SK-N-SH treated with all-trans-retinoic acid at 6 μM for 48 hours (cell line): ENCODE measurements around the gene MOCS1.

ENCODE experiments used
- ATAC-seq: fragments of 200-7000 bp; cut with Tn5 transposase; 3 replicates; pipeline ENCODE4 v1.9.1; 2020; ENCODE audit warnings: mild to moderate bottlenecking, moderate library complexity
- ARNTL ChIP-seq: fragments of 450-650 bp; formaldehyde crosslinking; IDR thresholded peaks from 2 replicates; pipeline ENCODE4 v1.5.0; 2020; ENCODE audit warnings: low read depth, mild to moderate bottlenecking, moderate library complexity, borderline replicate concordance
- BACH2 ChIP-seq: fragments of 250-450 bp; sonication (Bioruptor Pico); IDR thresholded peaks from 2 replicates; pipeline ENCODE4 v1.9.0; 2021; ENCODE audit warnings: mild to moderate bottlenecking, borderline replicate concordance
- GLIS3 ChIP-seq: fragments of 250-450 bp; sonication (Bioruptor Pico); IDR thresholded peaks from 2 replicates; pipeline ENCODE4 v1.5.0; 2020; ENCODE audit warnings: mild to moderate bottlenecking, moderate library complexity
- ISL1 ChIP-seq: fragments of 250-450 bp; sonication (Bioruptor Pico); IDR thresholded peaks from 2 replicates; pipeline ENCODE4 v2.1.2; 2022; ENCODE audit warnings: mild to moderate bottlenecking, moderate library complexity
- OSR1 ChIP-seq: fragments of 250-450 bp; sonication (Bioruptor Pico); IDR thresholded peaks from 2 replicates; pipeline ENCODE4 v1.8.0; 2022; ENCODE audit warnings: moderate library complexity, mild to moderate bottlenecking, inconsistent platforms
- PPARA ChIP-seq: fragments of 250-450 bp; sonication (Bioruptor Pico); IDR thresholded peaks from 2 replicates; pipeline ENCODE4 v1.5.0; 2020; ENCODE audit warnings: mild to moderate bottlenecking, borderline replicate concordance
- RARB ChIP-seq: fragments of 250-450 bp; sonication (Bioruptor Pico); IDR thresholded peaks from 2 replicates; pipeline ENCODE4 v1.8.0; 2021; ENCODE audit warnings: mild to moderate bottlenecking, moderate library complexity
- SNAI2 ChIP-seq: fragments of 250-450 bp; sonication (Bioruptor Pico); IDR thresholded peaks from 2 replicates; pipeline ENCODE4 v1.5.0; 2020; ENCODE audit warnings: mild to moderate bottlenecking, moderate library complexity
- TCF4 ChIP-seq: fragments of 250-450 bp; sonication (Bioruptor Pico); IDR thresholded peaks from 2 replicates; pipeline ENCODE4 v1.8.0; 2021; ENCODE audit warnings: mild to moderate bottlenecking, moderate library complexity, borderline replicate concordance
- TOX ChIP-seq: fragments of 250-450 bp; sonication (Bioruptor Pico); IDR thresholded peaks from 2 replicates; pipeline ENCODE4 v1.8.0; 2021; ENCODE audit warnings: mild to moderate bottlenecking, moderate library complexity, borderline replicate concordance
- ZC3H10 ChIP-seq: fragments of 250-450 bp; sonication (Bioruptor Pico); IDR thresholded peaks from 2 replicates; pipeline ENCODE4 v1.5.1; 2021; ENCODE audit warnings: mild to moderate bottlenecking, moderate library complexity
- ZFP3 ChIP-seq: fragments of 250-450 bp; sonication (Bioruptor Pico); IDR thresholded peaks from 2 replicates; pipeline ENCODE4 v1.5.0; 2020; ENCODE audit warnings: mild to moderate bottlenecking, moderate library complexity
- ZNF565 ChIP-seq: fragments of 450-650 bp; formaldehyde crosslinking; conservative IDR thresholded peaks from 2 replicates; pipeline ENCODE4 v1.5.0; 2020; ENCODE audit warnings: low read depth, mild to moderate bottlenecking, moderate library complexity
- ZNF70 ChIP-seq: fragments of 450-650 bp; formaldehyde crosslinking; IDR thresholded peaks from 2 replicates; pipeline ENCODE4 v1.5.0; 2020; ENCODE audit warnings: mild to moderate bottlenecking, moderate library complexity
- ZNF8 ChIP-seq: fragments of 450-650 bp; formaldehyde crosslinking; IDR thresholded peaks from 2 replicates; pipeline ENCODE4 v1.5.0; 2020; ENCODE audit warnings: mild to moderate bottlenecking, moderate library complexity
- TF ChIP-seq, protein P1 (sequence below): fragments of 250-450 bp; sonication (Bioruptor Pico); IDR thresholded peaks from 2 replicates; pipeline ENCODE4 v1.8.0; 2020; ENCODE audit warnings: mild to moderate bottlenecking, moderate library complexity, borderline replicate concordance
- TF ChIP-seq, protein P2 (sequence below): fragments of 250-450 bp; sonication (Bioruptor Pico); IDR thresholded peaks from 2 replicates; pipeline ENCODE4 v1.5.1; 2020; ENCODE audit warnings: low read depth, mild to moderate bottlenecking, moderate library complexity
- TF ChIP-seq, protein P3 (sequence below): fragments of 250-450 bp; sonication (Bioruptor Pico); IDR thresholded peaks from 2 replicates; pipeline ENCODE4 v1.5.1; 2021; ENCODE audit warnings: mild to moderate bottlenecking, moderate library complexity
- TF ChIP-seq, protein P4 (sequence below): fragments of 250-450 bp; sonication (Bioruptor Pico); IDR thresholded peaks from 2 replicates; pipeline ENCODE4 v1.8.0; 2021; ENCODE audit warnings: low read depth, mild to moderate bottlenecking, moderate library complexity, borderline replicate concordance
- TF ChIP-seq, protein P5 (sequence below): fragments of 250-450 bp; sonication (Bioruptor Pico); IDR thresholded peaks from 2 replicates; pipeline ENCODE4 v1.5.0; 2020; ENCODE audit warnings: mild to moderate bottlenecking, moderate library complexity

Gene MOCS1

DNA sequence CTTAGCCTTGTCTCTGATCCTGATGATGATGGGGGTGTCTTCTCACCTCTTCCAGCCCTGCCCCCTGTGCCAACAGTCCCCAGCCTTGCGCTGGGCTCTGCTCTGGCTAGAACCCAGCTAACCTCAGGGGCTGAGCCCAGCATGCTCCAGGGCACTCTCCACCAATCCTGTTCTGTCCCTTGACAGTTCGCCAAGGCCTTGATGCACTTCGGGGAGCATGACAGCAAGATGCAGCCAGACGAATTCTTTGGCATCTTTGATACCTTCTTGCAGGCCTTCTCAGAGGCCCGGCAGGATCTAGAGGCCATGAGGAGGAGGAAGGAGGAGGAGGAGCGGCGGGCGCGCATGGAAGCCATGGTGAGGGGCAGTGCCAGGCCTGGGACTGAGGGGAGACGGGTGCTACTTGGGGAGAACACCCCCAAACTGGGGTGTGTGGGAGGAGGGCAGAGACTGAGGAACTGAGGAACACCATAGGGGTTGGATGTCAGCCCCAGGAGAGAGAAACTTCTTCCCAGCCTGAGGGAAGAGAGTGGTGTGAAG lies 33.1 kb downstream of the MOCS1 start:
- no peak for ATAC-seq
- TF ChIP-seq PPARA (CRISPR knock-in tag) (no peak), OSR1 (CRISPR knock-in tag) (no peak), ZNF70 (CRISPR knock-in tag) (no peak), ZFP3 (CRISPR knock-in tag) (no peak), BACH2 (CRISPR knock-in tag) (no peak), SNAI2 (CRISPR knock-in tag) (no peak), TOX (CRISPR knock-in tag) (no peak), ZNF565 (CRISPR knock-in tag) (no peak), ZNF8 (CRISPR knock-in tag) (no peak)
- TF ChIP-seq, protein P1, sequence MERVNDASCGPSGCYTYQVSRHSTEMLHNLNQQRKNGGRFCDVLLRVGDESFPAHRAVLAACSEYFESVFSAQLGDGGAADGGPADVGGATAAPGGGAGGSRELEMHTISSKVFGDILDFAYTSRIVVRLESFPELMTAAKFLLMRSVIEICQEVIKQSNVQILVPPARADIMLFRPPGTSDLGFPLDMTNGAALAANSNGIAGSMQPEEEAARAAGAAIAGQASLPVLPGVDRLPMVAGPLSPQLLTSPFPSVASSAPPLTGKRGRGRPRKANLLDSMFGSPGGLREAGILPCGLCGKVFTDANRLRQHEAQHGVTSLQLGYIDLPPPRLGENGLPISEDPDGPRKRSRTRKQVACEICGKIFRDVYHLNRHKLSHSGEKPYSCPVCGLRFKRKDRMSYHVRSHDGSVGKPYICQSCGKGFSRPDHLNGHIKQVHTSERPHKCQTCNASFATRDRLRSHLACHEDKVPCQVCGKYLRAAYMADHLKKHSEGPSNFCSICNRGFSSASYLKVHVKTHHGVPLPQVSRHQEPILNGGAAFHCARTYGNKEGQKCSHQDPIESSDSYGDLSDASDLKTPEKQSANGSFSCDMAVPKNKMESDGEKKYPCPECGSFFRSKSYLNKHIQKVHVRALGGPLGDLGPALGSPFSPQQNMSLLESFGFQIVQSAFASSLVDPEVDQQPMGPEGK (CRISPR knock-in tag) = no peak

DNA sequence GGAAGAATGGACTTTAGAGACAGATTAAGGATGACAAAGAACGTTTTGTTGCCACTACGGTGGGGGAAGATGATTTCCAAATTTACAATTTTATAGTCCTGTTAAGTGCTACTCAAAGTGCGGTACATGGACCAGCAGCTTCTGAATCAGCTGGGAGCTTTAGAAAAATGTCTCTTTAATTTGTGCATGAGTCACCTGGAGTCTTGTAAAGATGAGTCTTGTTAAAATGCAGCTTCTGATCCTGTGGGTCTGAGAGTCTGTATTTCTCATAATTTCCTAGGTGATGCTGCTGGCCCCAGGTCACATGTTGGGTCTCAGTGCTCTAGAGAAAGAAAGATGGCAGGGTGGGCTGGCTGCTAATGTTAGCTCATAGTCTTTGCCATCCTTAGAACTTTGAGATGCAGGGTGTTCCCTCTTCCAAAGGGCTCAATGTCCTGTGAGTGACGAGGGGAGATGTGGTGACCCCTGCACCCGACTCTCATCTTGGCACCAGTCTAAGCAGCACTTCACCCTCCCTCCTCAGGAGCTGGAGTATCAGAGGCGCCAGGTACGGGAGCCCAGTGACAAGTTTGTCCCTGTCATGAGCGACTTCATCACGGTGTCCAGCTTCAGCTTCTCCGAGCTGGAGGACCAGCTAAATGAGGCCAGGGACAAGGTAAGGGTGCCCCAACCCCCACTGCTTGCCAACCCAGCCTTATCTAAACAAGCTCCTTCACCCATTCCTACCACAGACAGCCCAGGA lies 34.5 kb downstream of the MOCS1 start:
- no peak for ATAC-seq

More for the DNA sequence above, 34.5 kb downstream of the MOCS1 start:
- TF ChIP-seq, protein P2, sequence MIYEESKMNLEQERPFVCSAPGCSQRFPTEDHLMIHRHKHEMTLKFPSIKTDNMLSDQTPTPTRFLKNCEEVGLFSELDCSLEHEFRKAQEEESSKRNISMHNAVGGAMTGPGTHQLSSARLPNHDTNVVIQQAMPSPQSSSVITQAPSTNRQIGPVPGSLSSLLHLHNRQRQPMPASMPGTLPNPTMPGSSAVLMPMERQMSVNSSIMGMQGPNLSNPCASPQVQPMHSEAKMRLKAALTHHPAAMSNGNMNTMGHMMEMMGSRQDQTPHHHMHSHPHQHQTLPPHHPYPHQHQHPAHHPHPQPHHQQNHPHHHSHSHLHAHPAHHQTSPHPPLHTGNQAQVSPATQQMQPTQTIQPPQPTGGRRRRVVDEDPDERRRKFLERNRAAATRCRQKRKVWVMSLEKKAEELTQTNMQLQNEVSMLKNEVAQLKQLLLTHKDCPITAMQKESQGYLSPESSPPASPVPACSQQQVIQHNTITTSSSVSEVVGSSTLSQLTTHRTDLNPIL (CRISPR knock-in tag) = no peak
- TF ChIP-seq ARNTL (CRISPR knock-in tag) (no peak), RARB (CRISPR knock-in tag) (no peak), OSR1 (CRISPR knock-in tag) (no peak), ISL1 (CRISPR knock-in tag) (no peak), TCF4 (CRISPR knock-in tag) (no peak), SNAI2 (CRISPR knock-in tag) (no peak), ZNF70 (CRISPR knock-in tag) (no peak), BACH2 (CRISPR knock-in tag) (no peak), ZC3H10 (CRISPR knock-in tag) (no peak), PPARA (CRISPR knock-in tag) (no peak), GLIS3 (CRISPR knock-in tag) (no peak), TOX (CRISPR knock-in tag) (no peak)
- TF ChIP-seq, protein P3, sequence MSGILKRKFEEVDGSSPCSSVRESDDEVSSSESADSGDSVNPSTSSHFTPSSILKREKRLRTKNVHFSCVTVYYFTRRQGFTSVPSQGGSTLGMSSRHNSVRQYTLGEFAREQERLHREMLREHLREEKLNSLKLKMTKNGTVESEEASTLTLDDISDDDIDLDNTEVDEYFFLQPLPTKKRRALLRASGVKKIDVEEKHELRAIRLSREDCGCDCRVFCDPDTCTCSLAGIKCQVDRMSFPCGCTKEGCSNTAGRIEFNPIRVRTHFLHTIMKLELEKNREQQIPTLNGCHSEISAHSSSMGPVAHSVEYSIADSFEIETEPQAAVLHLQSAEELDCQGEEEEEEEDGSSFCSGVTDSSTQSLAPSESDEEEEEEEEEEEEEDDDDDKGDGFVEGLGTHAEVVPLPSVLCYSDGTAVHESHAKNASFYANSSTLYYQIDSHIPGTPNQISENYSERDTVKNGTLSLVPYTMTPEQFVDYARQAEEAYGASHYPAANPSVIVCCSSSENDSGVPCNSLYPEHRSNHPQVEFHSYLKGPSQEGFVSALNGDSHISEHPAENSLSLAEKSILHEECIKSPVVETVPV (CRISPR knock-in tag) = no peak
- TF ChIP-seq, protein P4, sequence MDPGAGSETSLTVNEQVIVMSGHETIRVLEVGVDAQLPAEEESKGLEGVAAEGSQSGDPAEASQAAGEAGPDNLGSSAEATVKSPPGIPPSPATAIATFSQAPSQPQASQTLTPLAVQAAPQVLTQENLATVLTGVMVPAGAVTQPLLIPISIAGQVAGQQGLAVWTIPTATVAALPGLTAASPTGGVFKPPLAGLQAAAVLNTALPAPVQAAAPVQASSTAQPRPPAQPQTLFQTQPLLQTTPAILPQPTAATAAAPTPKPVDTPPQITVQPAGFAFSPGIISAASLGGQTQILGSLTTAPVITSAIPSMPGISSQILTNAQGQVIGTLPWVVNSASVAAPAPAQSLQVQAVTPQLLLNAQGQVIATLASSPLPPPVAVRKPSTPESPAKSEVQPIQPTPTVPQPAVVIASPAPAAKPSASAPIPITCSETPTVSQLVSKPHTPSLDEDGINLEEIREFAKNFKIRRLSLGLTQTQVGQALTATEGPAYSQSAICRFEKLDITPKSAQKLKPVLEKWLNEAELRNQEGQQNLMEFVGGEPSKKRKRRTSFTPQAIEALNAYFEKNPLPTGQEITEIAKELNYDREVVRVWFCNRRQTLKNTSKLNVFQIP (CRISPR knock-in tag) = no peak
- TF ChIP-seq, protein P5, sequence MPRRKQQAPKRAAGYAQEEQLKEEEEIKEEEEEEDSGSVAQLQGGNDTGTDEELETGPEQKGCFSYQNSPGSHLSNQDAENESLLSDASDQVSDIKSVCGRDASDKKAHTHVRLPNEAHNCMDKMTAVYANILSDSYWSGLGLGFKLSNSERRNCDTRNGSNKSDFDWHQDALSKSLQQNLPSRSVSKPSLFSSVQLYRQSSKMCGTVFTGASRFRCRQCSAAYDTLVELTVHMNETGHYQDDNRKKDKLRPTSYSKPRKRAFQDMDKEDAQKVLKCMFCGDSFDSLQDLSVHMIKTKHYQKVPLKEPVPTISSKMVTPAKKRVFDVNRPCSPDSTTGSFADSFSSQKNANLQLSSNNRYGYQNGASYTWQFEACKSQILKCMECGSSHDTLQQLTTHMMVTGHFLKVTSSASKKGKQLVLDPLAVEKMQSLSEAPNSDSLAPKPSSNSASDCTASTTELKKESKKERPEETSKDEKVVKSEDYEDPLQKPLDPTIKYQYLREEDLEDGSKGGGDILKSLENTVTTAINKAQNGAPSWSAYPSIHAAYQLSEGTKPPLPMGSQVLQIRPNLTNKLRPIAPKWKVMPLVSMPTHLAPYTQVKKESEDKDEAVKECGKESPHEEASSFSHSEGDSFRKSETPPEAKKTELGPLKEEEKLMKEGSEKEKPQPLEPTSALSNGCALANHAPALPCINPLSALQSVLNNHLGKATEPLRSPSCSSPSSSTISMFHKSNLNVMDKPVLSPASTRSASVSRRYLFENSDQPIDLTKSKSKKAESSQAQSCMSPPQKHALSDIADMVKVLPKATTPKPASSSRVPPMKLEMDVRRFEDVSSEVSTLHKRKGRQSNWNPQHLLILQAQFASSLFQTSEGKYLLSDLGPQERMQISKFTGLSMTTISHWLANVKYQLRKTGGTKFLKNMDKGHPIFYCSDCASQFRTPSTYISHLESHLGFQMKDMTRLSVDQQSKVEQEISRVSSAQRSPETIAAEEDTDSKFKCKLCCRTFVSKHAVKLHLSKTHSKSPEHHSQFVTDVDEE (CRISPR knock-in tag) = no peak
- TF ChIP-seq, protein P1 (CRISPR knock-in tag) = no peak
- TF ChIP-seq, all 23 proteins: peak for 0
